Measurements from ENCODE around the gene ORM2. TPM values are rescaled to one million over a fixed set of nuclear protein-coding genes. Genes with fewer than 3 reads are reported as not detected.

The ORM2 gene
- total and polyA plus RNA-seq, 2 of the 4 experiments (the other 2 are of a cell fraction), result not detected

DNA sequence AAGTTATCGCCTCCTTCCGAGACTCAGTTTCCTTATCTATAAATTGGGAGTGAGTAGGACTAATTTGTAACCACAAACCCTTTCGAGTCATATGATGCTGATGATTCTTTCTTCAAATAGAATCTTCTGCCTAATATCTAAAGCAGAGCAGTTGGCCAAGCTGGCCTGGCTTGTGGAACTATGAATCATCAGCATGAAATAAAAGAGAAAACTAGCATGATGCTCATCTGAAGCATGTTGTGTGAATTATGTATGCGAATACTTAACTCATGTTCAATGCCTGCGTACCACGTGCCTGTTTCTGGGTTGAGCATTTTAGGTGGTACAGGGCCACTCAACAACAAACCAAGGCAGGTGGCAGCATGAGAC is 21.8 kb upstream of the ORM2 start (continued):
- TF ChIP-seq RFX5 (IDR thresholded peaks at IDR 0.05; ENCODE audit: low read depth, low read length), result no peak
- TF ChIP-seq CHD1 (IDR thresholded peaks at IDR 0.05; ENCODE audit: low read depth, low read length), result no peak
- no peak for TF ChIP-seq SMC3 (IDR thresholded peaks at IDR 0.05; ENCODE audit: low read depth, low read length)

DNA sequence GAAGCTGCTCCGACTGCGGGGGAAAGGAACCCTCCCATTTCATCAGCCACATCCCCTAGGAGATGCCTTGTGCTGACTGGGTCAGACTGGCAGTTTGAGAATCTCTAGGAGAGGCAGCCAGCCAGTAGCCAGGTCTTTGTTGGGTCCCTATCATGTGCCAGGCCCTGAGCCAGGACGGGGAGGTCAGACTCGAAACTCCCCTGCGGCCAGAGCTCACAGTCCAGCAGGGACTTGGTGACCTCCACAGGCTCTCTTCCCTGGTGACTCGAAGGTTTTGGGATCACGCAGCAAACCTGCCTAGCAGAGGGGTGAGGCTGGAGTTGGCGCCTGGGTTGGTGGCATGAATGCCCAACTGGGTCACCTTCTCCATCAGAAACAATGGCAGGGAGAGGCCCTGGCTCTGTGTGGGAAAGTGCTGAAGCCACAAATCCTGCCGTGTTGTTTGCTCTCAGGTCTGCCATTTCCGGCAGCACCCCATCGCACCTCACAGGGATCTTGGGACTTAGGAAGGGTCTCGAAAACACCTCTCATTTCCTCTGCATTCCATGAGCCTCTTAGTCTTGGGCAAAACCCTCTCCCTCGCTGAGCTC is 21.2 kb upstream of the ORM2 start:
- Histone ChIP-seq H3K14ac (replicated peaks; ENCODE audit: low read depth, low read length) (no peak overlapping the region), H3K4ac (ENCODE audit: low read depth, low read length) (no peak overlapping the region), H3K18ac (ENCODE audit: low read depth, low read length) (no peak overlapping the region), H2AK5ac (ENCODE audit: low read depth, low read length) (no peak overlapping the region), H3K27me3 (ENCODE audit: control insufficient read depth, insufficient read depth, low read length) (no peaks in the 10 kb centered on the region), H4K8ac (ENCODE audit: low read depth in 2 of 2, low read length in 2 of 2) (no peak overlapping the region), H3K4me3 (ENCODE audit: insufficient read depth, low read depth, low read length) (no peak overlapping the region), H2BK20ac (ENCODE audit: low read depth, low read length) (no peak overlapping the region), H2BK15ac (ENCODE audit: low read depth, low read length) (no peak overlapping the region), H3K9me3 (ENCODE audit: control insufficient read depth, insufficient read depth, low read length) (no peaks in the 10 kb centered on the region), H3K23ac (ENCODE audit: low read depth, low read length) (no peak overlapping the region), H3K36me3 (ENCODE audit: control insufficient read depth, insufficient read depth, low read length) (peaks cover 15% of the 10 kb centered on the region), H3K9ac (ENCODE audit: low read depth, low read length) (no peak overlapping the region), H2BK5ac (ENCODE audit: low read depth, low read length, poor library complexity, severe bottlenecking) (no peak overlapping the region), H2AK9ac (replicated peaks; ENCODE audit: low read depth, low read length, poor library complexity) (no peak overlapping the region), H2BK120ac (ENCODE audit: low read depth, low read length) (no peak overlapping the region), H4K91ac (ENCODE audit: insufficient read depth, low read depth, low read length) (no peak overlapping the region), H3K4me1 (ENCODE audit: control insufficient read depth, insufficient read depth, low read length) (peaks cover 5% of the 10 kb centered on the region; the same call in 1 of the 2 replicates), H3K4me2 (ENCODE audit: low read depth, low read length) (no peak overlapping the region), H3K9me1 (ENCODE audit: insufficient read depth, low read length) (0 out of 2 replicates have a peak, but pooled peaks cover 4% of the 10 kb centered on the region), H3K27ac (ENCODE audit: insufficient read depth, low read length) (no peak overlapping the region), H3K56ac (ENCODE audit: extremely low read depth, insufficient read depth, low read length) (no peak overlapping the region), H3K79me1 (ENCODE audit: low read depth in 1 of 2, low read length in 2 of 2) (no peaks in the 10 kb centered on the region), H4K20me1 (ENCODE audit: insufficient read depth, low read length) (no peaks in the 10 kb centered on the region), H2AFZ (replicated peaks; ENCODE audit: low read length, poor library complexity) (no peak overlapping the region), H4K5ac (ENCODE audit: low read depth, low read length) (no peak overlapping the region)
- ATAC-seq (ENCODE audit: low read depth) (no peak), DNase-seq (no peak)
- intact Hi-C loops (cut with micrococcal nuclease) (no loop called here), dilution Hi-C loops (cut with HindIII; ENCODE audit: low sequenced_read_pairs, unreplicated experiment) (no loop called here), in situ Hi-C loops (cut with MboI; ENCODE audit: low sequenced_read_pairs) (no loop called here)
- whole genome bisulfite sequencing, 2 experiments (ENCODE audit: extremely low coverage in 2 of 2, insufficient read length in 1 of 2), result 100% methylated on average over 1 of the region's 13 CpGs; no CpG with 5 or more reads in 1 of the 2 experiments
- BruUV-seq (replicated peaks), result no TSS peak
- ChIA-PET CTCF (no interaction called here), POLR2A (ENCODE audit: unreplicated experiment) (no interaction called here)
- TF ChIP-seq MXI1 (IDR thresholded peaks at IDR 0.05; ENCODE audit: borderline replicate concordance, low read depth, low read length) (no peak), RAD21 (IDR thresholded peaks at IDR 0.05; ENCODE audit: low read length) (no peak), RFX5 (IDR thresholded peaks at IDR 0.05; ENCODE audit: low read depth, low read length) (no peak), NFE2L2 (IDR thresholded peaks at IDR 0.05; ENCODE audit: low read depth, low read length) (no peak), RCOR1 (IDR thresholded peaks at IDR 0.05; ENCODE audit: insufficient replicate concordance, low read length) (no peak), POLR2A (IDR thresholded peaks at IDR 0.05; ENCODE audit: low read depth, low read length) (no peak), BHLHE40 (IDR thresholded peaks at IDR 0.05; ENCODE audit: low read depth, low read length) (no peak), MAZ (IDR thresholded peaks at IDR 0.05; ENCODE audit: borderline replicate concordance, low read depth, low read length) (no peak), MAFK (IDR thresholded peaks at IDR 0.05; ENCODE audit: low read depth, low read length) (no peak), CHD1 (IDR thresholded peaks at IDR 0.05; ENCODE audit: low read depth, low read length) (no peak)
- TF ChIP-seq, protein P1, sequence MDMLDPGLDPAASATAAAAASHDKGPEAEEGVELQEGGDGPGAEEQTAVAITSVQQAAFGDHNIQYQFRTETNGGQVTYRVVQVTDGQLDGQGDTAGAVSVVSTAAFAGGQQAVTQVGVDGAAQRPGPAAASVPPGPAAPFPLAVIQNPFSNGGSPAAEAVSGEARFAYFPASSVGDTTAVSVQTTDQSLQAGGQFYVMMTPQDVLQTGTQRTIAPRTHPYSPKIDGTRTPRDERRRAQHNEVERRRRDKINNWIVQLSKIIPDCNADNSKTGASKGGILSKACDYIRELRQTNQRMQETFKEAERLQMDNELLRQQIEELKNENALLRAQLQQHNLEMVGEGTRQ (IDR thresholded peaks at IDR 0.05; ENCODE audit: low read depth, low read length), result no peak
- TF ChIP-seq, protein P2, sequence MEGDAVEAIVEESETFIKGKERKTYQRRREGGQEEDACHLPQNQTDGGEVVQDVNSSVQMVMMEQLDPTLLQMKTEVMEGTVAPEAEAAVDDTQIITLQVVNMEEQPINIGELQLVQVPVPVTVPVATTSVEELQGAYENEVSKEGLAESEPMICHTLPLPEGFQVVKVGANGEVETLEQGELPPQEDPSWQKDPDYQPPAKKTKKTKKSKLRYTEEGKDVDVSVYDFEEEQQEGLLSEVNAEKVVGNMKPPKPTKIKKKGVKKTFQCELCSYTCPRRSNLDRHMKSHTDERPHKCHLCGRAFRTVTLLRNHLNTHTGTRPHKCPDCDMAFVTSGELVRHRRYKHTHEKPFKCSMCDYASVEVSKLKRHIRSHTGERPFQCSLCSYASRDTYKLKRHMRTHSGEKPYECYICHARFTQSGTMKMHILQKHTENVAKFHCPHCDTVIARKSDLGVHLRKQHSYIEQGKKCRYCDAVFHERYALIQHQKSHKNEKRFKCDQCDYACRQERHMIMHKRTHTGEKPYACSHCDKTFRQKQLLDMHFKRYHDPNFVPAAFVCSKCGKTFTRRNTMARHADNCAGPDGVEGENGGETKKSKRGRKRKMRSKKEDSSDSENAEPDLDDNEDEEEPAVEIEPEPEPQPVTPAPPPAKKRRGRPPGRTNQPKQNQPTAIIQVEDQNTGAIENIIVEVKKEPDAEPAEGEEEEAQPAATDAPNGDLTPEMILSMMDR (conservative IDR thresholded peaks at IDR 0.05; ENCODE audit: low read depth, low read length), result no peak
- TF ChIP-seq, protein P3, sequence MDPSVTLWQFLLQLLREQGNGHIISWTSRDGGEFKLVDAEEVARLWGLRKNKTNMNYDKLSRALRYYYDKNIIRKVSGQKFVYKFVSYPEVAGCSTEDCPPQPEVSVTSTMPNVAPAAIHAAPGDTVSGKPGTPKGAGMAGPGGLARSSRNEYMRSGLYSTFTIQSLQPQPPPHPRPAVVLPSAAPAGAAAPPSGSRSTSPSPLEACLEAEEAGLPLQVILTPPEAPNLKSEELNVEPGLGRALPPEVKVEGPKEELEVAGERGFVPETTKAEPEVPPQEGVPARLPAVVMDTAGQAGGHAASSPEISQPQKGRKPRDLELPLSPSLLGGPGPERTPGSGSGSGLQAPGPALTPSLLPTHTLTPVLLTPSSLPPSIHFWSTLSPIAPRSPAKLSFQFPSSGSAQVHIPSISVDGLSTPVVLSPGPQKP (IDR thresholded peaks at IDR 0.05; ENCODE audit: borderline replicate concordance, low read depth, low read length), result no peak

All from IMR-90 (cell line).